SU-DHL-6 (cell line): ENCODE measurements around the gene ADD3.

ENCODE experiments used
- H2AFZ ChIP-seq: fragments of 200-600 bp; sonication (generic); 2 replicates; pipeline ENCODE4 v1.6.1; 2014; ENCODE audit warnings: low read depth, mild to moderate bottlenecking, moderate library complexity, mixed read lengths, antibody characterized with exemption, low read length; ENCODE audit not compliant: severe bottlenecking
- H3F3A ChIP-seq: fragments of 200-600 bp; shearing (Covaris generic); 2 replicates; pipeline ENCODE4 v1.6.0; 2016; ENCODE audit warnings: antibody characterized with exemption, mild to moderate bottlenecking; ENCODE audit not compliant: insufficient read depth
- H3K27ac ChIP-seq: fragments of 200-600 bp; sonication (generic); 2 replicates; pipeline ENCODE4 v1.5.1; 2016; ENCODE audit warnings: low read depth, mild to moderate bottlenecking, low read length, moderate library complexity, mixed read lengths
- H3K27me3 ChIP-seq: fragments of 200-600 bp; sonication (generic), shearing (Covaris generic); 2 replicates; pipeline ENCODE4 v1.6.0; 2014; ENCODE audit warnings: mild to moderate bottlenecking, low read length
- H3K36me3 ChIP-seq: fragments of 200-600 bp; sonication (generic); 2 replicates; pipeline ENCODE4 v1.6.1; 2014; ENCODE audit warnings: mild to moderate bottlenecking, low read length, mixed read lengths
- H3K4me2 ChIP-seq: fragments of 300-600, 200-600 bp; shearing (Covaris generic), sonication (generic); 2 replicates; pipeline ENCODE4 v1.6.0; 2014; ENCODE audit warnings: low read length, low read depth, mild to moderate bottlenecking; ENCODE audit not compliant: poor library complexity, severe bottlenecking
- H3K4me3 ChIP-seq: fragments of 200-600 bp; sonication (generic); 2 replicates; pipeline ENCODE4 v1.5.1; 2014; ENCODE audit warnings: antibody characterized with exemption, low read length, mild to moderate bottlenecking, mixed read lengths; ENCODE audit not compliant: insufficient read depth, poor library complexity, severe bottlenecking
- H3K79me2 ChIP-seq: fragments of 200-600 bp; sonication (generic); 2 replicates; pipeline ENCODE4 v1.6.1; 2014; ENCODE audit warnings: mild to moderate bottlenecking, low read length, moderate library complexity; ENCODE audit not compliant: insufficient read depth
- H3K9ac ChIP-seq: fragments of 200-600 bp; sonication (generic); 2 replicates; pipeline ENCODE4 v1.7.0; 2014; ENCODE audit warnings: mild to moderate bottlenecking, low read length
- H3K9me2 ChIP-seq: fragments of 200-600 bp; sonication (generic); replicated peaks from 2 replicates; pipeline ENCODE4 v1.6.1; 2014; ENCODE audit warnings: low read length; ENCODE audit not compliant: insufficient read depth
- H3K9me3 ChIP-seq: fragments of 200-600 bp; sonication (generic); 2 replicates; pipeline ENCODE4 v1.6.1; 2014; ENCODE audit warnings: low read length, mixed read lengths; ENCODE audit not compliant: insufficient read depth
- H4K20me1 ChIP-seq: fragments of 200-600 bp; sonication (generic); 2 replicates; pipeline ENCODE4 v1.6.1; 2014; ENCODE audit warnings: low read depth, mild to moderate bottlenecking, antibody characterized with exemption, low read length, moderate library complexity, mixed read lengths
- CTCF ChIP-seq: fragments of 200-600 bp; sonication (generic); IDR thresholded peaks from one replicate; pipeline ENCODE4 v1.5.1; 2017; ENCODE audit warnings: antibody characterized with exemption, mild to moderate bottlenecking, low read length, moderate library complexity; ENCODE audit not compliant: insufficient read depth, poor library complexity, severe bottlenecking
- EZH2phosphoT487 ChIP-seq: fragments of 200-600 bp; sonication (generic), shearing (Covaris generic); conservative IDR thresholded peaks from 2 replicates; pipeline ENCODE4 v1.6.1; 2018; ENCODE audit warnings: mild to moderate bottlenecking, antibody characterized with exemption, low read length, moderate library complexity, mixed read lengths

Gene ADD3

GRCh38 chr10:110051487-110051886, 43.7 kb downstream of the ADD3 start:
- Histone ChIP-seq H3K9me2 (no peaks in the 10 kb centered on the region), H3K27me3 (no peaks in the 10 kb centered on the region), H3K9me3 (peaks cover 8% of the 10 kb centered on the region; the same call in 1 of the 2 replicates), H3K4me3 (no peak overlapping the region), H3K79me2 (peaks cover 81% of the 10 kb centered on the region), H3K4me2 (no peak overlapping the region), H3K9ac (no peak overlapping the region), H2AFZ (no peak overlapping the region), H4K20me1 (peaks cover 19% of the 10 kb centered on the region), H3K27ac (no peak overlapping the region), H3K36me3 (peaks cover 12% of the 10 kb centered on the region), H3F3A (peaks cover 10% of the 10 kb centered on the region; the same call in 1 of the 2 replicates)
- TF ChIP-seq CTCF = no peak
- no peak for TF ChIP-seq EZH2phosphoT487

- no peaks in the 10 kb centered on the region for H3K36me3 ChIP-seq
- peaks cover 3% of the 10 kb centered on the region; the same call in 1 of the 2 replicates for H3K9me3 ChIP-seq
- no peaks in the 10 kb centered on the region for H3K9me2 ChIP-seq
- H3K9ac ChIP-seq = no peak overlapping the region
- H3K27me3 ChIP-seq = no peaks in the 10 kb centered on the region
- H4K20me1 ChIP-seq = peaks cover 29% of the 10 kb centered on the region
- peaks cover 81% of the 10 kb centered on the region for H3K79me2 ChIP-seq
- no peak overlapping the region for H3K27ac ChIP-seq
- no peak overlapping the region for H3K4me2 ChIP-seq
- H3F3A ChIP-seq = peaks cover 10% of the 10 kb centered on the region; the same call in 1 of the 2 replicates
- no peak overlapping the region for H3K4me3 ChIP-seq
- TF ChIP-seq CTCF = no peak
- TF ChIP-seq EZH2phosphoT487 = no peak
- H2AFZ ChIP-seq = no peak overlapping the region
Observed at GRCh38 chr10:110052916-110053315, 45.1 kb downstream of the ADD3 start.

GRCh38 chr10:110056822-110057221, 49.0 kb downstream of the ADD3 start:
- Histone ChIP-seq H3K27me3 (no peaks in the 10 kb centered on the region), H3K9me2 (no peaks in the 10 kb centered on the region), H3K36me3 (no peaks in the 10 kb centered on the region), H3F3A (peaks cover 17% of the 10 kb centered on the region; the same call in 1 of the 2 replicates), H3K9ac (no peak overlapping the region), H4K20me1 (peaks cover 29% of the 10 kb centered on the region), H2AFZ (no peak overlapping the region), H3K4me2 (no peak overlapping the region), H3K27ac (no peak overlapping the region), H3K79me2 (peaks cover 94% of the 10 kb centered on the region), H3K9me3 (no peaks in the 10 kb centered on the region), H3K4me3 (no peak overlapping the region)
- TF ChIP-seq CTCF = no peak
- TF ChIP-seq EZH2phosphoT487 = no peak
